ENCODE data around the gene LMO2. TPM values are rescaled to one million over a fixed set of nuclear protein-coding genes. Genes with fewer than 3 reads are reported as not detected.
"Not testable (repeated sequence)": the region's sequence is repeated elsewhere in the genome, so short reads cannot be mapped to it uniquely, and the experiment has no call there.

The LMO2 gene
- total RNA-seq, 4 donors from 2014 or later: 9.4 to 53.3 (median 25.8) TPM

- no peak for DNase-seq (ENCODE audit: low spot score)
- TF ChIP-seq CTCF (IDR thresholded peaks at IDR 0.05): no peak
- no peak for ATAC-seq (ENCODE audit: low FRiP score)
These were observed 36.4 kb downstream of the LMO2 start for GRCh38 chr11:33855500-33855899.

DNA sequence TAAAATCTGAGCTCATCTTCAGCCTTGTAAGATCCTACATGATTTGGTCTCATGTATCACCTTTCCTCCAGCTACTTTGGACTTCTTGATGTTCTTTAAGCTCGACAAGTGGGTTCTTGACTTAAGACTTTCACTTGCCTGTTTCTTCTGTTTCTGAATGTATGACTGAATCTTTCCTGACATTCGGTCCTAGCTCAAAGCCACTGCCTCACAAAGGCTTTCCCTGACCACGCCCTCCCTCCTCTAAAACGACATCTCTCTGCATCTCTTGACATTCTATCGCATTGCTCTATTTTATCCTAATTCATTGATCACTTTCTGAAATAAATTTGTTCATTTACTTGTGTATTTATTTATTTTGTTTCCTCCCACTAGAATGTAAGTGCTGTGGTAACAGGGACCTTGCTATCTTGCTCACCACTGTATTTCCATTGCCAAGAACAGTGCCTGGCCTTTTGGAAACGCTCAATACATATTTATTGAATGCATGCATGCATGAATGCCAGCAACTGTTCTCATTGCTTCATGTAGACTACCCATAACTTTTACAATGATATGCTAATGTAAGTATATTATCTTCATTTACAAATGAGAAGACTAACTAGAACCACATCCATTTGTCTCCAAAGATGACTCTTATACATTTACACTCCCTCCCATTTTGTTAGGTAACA, 43.0 kb downstream of the LMO2 start:
- ATAC-seq (ENCODE audit: low FRiP score) (no peak), DNase-seq (ENCODE audit: low spot score) (no peak)
- no peak for TF ChIP-seq CTCF (IDR thresholded peaks at IDR 0.05)

- no peak for TF ChIP-seq CTCF (IDR thresholded peaks at IDR 0.05)
- ATAC-seq (ENCODE audit: low FRiP score) (no peak), DNase-seq (ENCODE audit: low spot score) (no peak)
These were observed 44.6 kb downstream of the LMO2 start for GRCh38 chr11:33847251-33847650.

DNA sequence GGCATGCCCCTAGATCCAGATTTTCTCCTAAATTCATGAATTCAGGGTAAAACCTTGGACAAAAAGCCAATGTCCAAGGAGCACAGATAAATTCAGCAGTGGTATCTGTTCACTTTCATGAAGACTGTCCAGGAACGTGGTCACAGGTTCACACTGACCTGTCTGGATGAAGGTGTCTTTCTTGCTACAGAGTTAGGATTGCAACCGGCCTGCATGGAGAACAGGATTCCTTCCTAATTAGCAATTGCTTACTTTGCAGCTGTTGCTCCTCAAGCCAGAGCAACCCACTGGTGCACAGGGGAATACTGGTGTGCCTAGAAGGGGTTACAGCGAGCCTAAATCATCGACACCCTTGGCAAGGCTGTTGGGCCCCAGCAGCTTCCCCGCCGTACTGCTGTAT, 47.6 kb downstream of the LMO2 start:
- DNase-seq (ENCODE audit: low spot score) (no peak), ATAC-seq (ENCODE audit: low FRiP score) (no peak)
- no peak for TF ChIP-seq CTCF (IDR thresholded peaks at IDR 0.05)

DNA sequence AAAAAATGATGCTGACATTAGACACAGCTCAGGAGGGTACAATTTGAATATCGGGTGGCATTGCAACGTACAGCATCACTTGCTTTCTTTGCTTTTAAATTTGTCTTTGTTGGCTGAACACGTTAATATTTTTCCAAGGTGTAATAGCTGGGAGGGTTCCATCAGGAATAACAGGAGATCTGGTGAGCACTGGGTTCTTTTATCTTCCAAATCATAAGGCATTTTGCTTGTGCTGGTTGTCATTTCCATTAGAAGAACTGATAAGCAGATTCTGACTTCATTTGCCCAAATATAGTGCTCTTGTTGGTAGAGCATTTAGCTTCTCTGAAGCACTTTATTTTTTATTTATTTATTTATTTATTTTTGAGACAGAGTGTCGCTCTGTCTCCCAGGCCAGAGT, 48.9 kb downstream of the LMO2 start:
- DNase-seq (ENCODE audit: low spot score): no peak
- no peak for ATAC-seq (ENCODE audit: low FRiP score)
- TF ChIP-seq CTCF (IDR thresholded peaks at IDR 0.05): no peak

DNA sequence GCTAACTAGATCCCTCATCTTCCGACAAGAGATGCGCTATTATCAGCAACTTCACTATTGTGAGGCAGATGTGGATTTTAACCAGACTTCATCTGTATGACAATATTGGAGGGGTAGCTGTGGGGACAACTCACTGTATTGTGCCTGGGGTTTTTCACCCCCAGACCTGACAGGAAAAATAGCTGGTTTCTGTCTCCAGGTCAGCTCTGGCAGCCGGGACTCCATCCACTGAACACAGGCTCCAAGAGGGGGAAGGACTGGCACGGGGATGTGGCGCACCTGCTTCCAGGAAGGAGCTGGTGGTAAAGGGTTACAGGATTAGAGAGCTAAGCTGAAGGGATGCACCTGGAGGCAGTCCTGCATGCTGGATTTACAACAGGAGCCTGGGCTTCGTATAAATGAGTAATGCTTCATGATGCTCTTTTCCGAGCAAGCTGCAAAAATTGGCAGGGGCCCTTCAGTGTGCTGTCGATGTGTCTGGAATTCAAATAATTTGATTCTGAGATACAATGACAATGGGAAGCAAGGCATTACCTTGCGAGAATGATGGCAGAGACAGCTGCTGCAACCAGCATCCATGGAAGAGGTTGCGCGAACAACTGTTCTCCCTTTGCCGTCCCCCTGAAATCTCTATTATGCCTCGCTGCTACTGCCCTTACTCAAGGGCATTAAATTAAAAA, 49.5 kb downstream of the LMO2 start:
- no peak for DNase-seq (ENCODE audit: low spot score)
- TF ChIP-seq CTCF (IDR thresholded peaks at IDR 0.05): no peak
- no peak for ATAC-seq (ENCODE audit: low FRiP score)

- DNase-seq (ENCODE audit: low spot score); ATAC-seq (ENCODE audit: low FRiP score): not testable (repeated sequence)
These were observed 53.6 kb downstream of the LMO2 start for GRCh38 chr11:33838234-33838633.

DNA sequence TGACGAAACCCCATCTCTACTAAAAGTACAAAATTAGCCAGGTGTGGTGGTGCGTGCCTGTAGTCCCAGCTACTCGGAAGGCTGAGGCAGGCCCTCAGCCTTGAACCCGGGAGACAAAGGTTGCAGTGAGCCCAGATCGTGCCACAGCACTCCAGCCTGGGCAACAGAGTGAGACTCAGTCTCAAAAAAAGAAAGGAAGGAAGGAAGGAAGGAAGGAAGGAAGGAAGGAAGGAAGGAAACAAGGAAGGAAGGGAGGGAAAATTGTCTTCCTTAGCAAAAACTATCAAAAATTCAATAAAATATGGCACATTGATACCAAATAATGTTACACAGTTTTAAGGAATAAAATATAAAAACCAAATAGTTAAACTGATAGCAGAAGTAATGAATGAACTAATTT, 54.5 kb downstream of the LMO2 start:
- DNase-seq (ENCODE audit: low spot score); ATAC-seq (ENCODE audit: low FRiP score): not testable (repeated sequence)

Data from omental fat pad (tissue), 4 donors.